GF-D8 (cell line): ENCODE data around the gene TSPYL4.

Source experiments
- DNase-seq: peaks from one replicate; lab custom pipeline; 2025; lab: John Stamatoyannopoulos, UW

The TSPYL4 gene

DNA sequence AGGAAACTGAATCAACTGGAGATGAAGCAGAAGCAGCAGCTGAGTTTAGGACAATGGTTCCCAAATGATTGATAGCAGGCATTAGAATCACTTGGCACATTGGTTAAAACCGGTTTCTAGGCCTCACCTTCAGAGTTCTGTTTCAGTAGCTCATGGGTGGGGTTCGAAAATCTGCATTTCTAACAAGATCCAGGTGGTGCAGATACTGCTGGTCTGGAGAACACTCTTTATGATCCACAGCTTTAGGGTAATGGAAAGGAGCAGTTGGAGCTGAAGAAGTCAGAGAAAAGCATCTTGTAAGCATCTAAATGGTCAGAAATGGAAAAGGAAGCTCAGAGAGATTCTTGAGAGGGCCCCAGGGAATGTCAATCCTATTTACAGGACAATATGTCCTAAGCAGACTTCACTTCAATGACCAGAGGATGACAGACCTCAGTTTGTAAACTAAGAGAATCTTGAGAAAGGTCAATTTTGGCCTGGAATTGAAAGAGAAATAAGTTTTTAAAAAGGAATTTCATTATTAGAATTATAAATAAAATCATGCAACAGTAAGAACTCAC is 17.4 kb upstream of the TSPYL4 start:
- DNase-seq, result no peak

DNA sequence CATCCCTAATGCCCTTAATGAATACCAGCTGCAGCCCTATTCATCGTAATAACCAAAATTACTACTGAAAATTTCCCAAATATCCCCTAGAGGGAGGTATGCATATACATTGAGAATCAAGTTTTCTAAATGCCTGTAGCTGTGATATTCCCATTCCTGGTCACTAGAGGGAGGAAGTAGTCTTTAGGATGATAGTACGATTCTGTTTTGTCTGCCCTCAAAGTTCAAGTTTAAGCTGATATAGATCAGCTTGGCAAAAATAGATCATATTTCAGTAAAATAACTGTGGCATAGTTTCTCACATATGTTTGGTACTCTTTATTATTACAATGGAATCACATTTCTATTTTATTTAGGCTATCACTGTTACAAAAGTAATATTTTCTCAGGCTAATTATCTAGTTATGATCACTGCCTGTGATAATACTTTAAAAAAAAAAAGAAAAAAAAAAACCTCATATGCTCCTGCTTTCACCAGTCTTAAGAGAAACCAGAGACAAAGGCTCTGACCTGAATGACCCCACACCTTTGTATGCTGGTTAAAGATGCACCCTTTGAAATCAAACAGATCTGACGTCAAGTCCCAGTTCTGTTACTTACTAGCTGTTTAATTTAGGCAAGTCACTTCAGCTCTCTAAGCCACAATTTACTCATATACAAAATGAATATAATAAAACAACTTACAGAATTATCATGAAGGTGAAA is 14.9 kb upstream of the TSPYL4 start:
- DNase-seq, result peak; percentile 71

DNA sequence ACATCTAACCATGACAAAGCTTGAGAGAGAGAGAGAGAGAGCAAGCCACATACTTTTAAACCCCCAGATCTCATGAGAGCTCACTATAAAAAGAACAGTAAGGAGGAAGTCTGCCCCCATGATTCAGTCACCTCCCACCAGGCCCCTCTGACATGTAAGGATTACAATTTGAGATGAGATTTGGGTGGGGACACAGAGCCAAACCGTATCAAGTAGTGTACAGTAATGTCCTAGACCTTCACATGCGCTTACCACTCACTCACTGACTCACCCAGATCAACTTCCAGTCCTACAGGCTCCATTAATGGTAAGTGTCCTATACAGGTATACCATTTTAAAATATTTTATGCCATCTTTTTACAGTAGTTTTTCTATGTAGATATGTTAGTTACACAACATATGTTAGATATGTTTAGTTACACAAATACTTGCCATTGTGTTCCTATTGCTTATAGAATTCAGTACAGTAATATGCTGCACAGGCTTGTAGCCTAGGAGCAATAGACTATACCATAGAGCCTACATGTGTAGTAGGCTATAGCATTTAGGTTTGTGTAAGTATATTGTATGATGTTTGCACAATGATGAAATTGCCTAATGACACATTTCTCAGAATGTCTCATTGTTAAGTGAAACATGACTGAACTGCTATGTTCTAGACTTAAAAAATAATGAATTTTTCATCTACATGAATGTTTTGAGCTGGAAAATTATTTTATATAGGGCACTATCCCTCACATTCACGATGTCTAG is 14.1 kb upstream of the TSPYL4 start:
- DNase-seq, result no peak

DNA sequence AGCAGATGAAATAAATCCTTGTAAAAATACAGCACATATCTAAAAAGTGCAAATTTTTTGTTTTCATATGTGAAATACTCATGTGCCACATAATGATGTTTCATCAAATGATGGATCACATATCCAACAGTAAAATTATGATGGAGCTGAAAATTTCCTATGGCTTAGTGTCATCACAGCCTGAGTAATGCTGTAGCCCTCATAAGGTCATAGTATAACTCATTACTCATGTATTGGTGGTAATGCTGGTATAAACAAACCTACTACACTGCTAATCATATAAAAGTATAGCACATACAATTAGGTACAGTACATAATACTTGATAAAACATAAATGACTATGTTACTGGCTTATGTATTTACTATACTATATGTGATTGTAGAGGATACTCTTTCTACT is 12.9 kb upstream of the TSPYL4 start:
- no peak for DNase-seq

DNA sequence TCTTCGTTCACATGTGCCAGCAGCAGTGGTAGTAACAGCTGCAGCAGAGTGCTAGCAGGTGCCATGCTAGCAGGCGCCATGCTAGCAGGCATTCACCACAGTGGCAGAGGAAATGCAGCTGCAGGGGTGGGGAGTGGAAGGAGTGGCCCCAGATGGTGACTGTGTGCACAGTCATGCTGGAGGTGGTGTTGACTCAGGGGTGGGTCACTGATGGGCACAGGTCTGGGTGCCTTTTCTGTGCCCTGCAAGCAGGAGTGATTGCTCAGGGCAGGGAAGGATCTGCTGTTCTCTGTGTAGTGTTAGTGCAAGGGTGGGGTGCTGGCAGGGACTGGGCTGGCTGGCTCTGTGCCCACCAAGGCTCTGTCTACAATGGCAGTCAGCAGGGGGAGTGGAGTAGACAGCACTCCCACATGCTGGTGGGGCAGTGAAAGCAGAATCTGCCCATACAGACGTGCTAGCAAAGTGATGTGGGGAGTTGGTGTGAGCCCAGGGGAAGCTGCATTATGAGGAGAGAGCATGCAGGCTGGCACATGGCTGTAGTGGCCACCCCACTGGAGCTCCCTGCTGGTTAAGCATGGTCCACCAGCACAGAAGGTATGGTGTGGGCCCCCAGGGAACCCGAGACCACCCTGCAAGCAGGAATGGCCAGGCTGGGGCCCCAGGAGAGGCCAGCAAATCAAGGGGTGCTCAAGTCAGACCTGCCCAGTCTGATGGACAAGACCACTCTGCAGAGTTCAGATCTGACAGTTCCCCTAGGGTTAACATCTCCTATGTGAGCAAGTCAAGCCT is 11.4 kb upstream of the TSPYL4 start:
- DNase-seq, result no peak

DNA sequence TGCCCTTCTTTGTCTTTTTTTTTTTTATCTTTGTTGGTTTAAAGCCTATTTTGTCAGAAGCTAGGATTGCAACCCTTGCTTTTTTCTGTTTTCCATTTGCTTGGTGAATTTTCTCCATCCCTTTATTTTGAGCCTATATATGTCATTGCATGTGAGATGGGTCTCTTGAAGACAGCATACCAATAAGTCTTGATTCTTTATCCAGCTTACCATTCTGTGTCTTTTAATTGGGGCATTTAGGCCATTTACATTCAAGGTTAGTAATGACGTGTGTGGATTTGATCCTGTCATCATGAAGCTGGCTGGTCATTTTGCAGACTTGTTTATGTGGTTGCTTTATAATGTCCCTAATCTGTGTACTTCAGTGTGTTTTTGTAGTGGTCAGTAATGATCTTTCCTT is 9.5 kb upstream of the TSPYL4 start:
- no peak for DNase-seq

DNA sequence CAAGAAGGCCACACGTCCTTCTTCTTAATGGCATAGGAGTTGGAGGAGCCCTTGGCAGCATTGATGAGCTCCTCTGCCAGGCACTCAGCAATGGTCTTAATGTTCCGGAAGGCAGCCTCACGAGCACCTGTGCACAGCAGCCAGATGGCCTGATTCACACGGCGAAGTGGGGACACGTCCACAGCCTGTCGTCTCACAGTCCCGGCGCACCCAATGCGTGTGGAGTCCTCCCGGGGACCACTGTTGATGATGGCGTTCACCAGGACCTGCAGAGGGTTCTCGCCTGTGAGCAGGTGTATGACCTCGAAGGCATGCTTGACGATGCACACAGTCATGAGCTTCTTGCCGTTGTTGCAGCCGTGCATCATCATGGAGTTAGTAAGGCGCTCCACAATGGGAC is 4.6 kb upstream of the TSPYL4 start:
- no peak for DNase-seq

DNA sequence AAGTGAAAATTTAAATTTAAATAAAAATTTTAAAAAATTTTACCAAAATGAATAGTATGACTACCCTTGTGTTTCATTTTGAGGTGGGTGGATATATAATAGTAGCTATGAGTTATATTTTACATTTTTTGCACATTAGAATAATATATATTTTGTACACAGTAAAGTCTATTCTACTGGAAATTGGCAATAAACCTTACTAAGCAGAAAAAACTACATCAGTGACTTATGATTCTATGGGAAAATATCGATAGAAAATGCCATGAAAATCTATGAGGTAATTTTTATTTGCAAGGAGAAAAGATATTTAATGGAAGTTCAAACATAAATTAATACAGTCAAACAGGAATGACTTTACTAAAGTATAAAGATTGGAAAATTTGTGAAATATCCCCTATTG is 2.8 kb upstream of the TSPYL4 start:
- no peak for DNase-seq

DNA sequence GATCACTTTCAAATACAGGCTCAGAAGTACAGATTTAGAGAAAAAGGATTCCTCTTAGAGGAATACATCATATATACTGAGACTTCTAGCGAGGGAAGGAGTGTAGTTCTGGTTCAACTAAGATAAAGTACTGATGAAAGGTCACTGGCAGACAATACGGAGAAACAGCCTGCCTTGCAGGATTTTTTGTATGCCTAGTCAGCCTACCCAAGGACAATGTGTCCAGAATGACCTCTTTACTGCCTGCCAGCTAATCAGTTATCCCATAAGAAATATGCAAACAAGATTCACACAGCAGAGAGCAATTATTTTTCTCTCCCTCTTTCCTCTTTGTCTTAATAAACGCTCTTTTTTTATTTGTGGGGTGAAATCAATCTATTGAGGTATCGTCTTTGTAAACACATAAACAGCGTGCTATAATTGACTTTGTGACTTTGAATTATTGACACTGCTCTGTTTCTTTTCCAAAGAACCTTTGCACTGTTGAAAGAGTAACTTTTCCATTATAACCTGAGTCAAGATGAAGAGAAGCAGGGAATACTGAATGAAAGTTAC is 1.4 kb upstream of the TSPYL4 start:
- DNase-seq, result no peak

DNA sequence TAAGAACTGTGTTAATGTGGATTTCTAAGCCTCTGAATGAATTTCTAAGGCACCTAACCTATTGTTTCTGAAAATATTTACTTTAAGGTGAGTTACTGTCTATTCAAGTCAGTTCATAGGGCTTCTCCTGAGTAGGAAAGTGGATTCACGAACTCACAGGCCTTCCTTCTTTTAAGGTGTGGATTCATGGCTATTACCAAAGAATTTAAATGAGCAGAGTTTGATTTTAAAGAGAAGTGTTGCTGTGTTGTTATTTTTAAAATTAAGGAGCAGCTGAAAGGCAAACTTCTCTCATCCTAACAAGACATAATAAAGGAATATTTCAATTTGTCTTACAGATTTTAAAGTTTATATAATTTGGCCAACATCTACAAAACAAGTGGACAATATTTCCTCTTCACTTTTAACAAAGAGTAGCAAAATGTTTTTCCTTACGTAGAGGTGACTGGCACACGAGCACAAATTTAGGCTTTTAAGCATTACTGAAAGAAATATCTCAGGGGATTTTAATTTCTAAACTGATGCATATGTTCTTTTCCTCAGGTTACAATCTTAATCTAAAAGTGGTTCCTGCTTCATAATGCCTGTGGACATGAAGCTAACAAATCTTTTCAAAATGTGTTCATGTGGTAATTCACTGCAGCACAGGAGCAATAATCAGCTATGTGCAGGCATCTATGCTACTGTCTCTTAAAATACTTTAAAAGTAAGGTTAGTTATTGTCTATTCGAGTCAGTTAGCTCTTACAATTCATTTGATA is 602 bp upstream of the TSPYL4 start:
- no peak for DNase-seq

DNA sequence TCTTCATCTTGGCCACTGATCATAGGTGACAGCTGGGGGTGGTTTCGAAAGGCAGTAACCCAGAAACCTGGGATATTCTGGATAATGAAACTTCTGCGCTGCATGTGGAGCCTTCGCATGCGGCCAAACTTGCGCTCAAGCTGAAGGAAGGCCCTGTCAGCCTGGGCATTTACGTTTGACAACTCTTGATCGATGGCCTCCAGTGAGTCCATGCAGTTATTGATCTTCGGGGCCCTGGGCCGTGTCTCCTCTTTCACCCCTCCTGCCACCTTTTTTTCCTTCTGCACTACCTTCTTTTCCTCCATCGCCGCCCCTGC is 729 bp downstream of the TSPYL4 start:
- DNase-seq, result no peak

DNA sequence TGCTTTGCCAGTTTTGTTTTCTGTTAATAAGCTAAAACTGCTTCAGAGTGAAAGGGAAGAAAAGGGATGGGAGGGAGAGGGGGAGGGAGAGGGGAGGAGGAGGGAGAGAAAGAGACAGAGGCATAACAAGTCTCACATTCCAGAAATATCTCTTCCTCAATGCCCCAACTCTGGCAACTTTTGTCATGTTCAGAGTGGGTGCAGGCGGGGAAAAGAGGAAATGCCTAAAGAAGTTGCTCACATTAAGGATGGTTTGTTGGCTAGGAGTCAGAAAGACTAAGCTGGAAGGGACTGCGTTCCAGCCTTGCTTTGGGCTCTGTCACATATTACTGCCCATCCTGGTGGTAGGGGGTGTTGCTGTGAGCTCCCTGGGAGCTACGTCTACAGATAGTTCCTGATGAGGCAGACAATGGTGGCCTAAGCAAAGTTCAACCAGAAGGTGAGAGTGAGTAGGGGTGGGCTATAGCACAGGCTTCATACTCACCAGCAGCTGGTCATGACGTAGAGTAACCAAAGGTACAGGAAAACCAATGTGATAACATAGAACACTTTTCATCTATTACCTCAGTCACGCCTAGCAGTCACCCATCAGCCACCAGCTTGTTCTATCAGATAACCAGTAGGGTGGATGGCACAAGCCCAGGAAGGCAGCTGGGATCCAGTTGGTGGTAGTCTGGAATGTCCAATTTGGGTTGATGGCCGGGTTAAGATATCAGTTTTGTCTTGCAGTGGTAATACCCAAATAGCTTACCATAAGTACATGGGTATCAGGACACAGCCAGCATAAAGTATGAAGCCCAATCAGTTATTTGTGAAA is 2.1 kb downstream of the TSPYL4 start:
- no peak for DNase-seq

DNA sequence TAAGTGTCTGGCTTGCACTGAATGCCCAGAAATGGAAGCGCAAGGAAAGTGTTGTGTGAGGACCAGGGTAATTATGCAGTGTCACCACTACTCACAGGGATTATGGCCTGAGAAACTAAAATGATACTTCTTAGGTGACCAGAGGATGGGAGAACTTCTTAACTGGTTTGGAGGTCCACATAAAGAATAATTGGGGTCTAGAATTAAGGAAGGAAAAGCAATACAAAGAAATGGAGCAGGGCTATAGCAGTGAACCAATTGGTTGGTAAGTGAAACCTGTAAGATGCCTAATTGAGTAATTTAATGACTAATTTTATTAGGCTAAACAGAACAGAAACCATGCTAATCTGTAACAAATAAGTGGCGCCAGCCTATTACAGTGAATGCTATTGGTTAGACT is 5.3 kb downstream of the TSPYL4 start:
- DNase-seq, result no peak

DNA sequence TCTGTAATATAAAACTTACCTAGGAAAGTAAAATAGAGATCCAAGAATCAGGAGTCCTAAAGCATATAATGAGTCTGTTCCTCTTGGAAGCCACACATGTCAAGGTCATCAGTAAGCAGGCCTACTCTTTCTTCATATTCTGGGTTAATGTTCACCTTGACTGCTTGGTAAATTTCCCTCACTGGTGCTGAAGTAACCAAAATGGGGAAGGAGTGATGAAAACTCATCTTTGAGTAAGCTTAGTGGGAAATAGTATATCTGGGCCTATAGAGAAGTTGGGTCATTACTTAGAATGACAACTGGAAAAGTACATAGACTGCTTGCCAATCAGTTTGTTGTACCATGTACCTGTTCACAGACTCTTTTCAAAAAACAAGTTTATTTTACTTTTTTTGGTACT is 6.6 kb downstream of the TSPYL4 start:
- DNase-seq, result no peak

DNA sequence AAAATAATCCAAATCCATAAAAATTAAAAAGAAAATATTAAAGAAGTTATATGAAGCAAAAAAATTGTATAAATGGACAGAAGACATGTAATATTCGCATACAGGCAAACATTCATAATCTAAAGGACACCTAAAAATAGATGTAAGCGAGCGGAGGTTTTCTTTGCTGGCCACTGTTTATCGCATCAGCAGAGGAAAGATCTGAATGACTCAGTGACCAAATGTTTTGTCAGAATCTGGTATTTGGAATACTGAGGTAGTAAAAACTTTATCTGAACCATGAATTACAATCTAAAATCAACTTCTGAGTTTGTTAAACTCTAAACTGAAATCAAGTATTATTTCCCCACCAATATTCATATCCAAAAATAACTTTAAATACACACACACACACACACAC is 7.8 kb downstream of the TSPYL4 start:
- no peak for DNase-seq

DNA sequence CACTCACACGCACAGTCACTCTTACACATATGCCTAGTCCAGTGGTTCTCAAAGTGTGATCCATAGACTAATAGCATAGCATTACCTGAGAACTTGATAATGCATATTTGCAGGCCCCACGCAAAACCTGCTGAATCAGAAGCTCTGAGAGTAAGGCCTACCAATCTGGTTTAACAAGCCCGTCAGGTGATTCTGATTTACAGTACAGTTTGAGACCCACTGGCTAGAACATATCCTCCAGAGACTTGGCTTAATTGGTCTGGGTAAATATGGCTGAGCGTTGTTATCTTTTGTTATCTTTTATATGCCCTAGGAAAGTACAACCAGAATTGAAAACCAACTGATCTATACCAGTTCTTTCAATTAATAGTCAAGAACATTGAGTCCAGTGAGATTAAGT is 9.6 kb downstream of the TSPYL4 start:
- DNase-seq, result no peak

DNA sequence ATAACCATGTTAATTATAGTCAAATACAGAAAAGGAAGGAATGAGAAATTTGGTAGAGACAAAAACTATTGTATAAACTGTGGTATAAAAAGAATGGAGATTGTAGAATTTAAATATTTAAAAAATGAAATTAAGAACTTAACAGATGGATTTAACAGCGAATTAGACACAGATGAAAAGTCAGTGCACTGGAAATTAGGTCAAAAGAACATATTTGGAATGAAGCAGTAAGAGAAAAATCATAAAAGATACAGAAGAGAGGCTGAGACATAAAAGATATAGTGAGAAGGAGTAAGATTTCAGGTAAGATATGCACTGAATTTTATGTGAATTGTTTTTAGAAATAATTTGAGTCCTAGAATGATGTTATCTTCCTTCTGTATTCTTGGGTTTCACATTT is 14.0 kb downstream of the TSPYL4 start:
- DNase-seq, result no peak

DNA sequence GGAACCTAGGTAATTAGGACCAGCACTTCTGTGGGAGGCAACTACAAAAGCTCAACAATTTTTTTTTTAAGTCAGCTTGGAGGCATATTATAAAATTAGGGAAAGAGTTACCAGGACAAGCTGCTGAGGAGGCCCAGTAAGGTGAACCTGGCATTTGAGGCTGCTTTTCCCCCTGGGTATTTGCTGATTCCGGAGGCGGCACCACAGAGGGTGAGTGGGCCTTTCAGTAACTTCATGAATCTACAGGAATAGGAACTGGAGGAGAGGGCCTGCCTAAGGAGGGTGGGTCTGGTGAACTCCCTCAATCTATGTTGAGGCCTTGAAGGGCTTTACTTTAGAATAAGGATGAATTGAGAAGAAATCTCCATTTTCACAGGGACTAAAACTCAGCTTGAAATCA is 14.6 kb downstream of the TSPYL4 start:
- DNase-seq, result no peak

DNA sequence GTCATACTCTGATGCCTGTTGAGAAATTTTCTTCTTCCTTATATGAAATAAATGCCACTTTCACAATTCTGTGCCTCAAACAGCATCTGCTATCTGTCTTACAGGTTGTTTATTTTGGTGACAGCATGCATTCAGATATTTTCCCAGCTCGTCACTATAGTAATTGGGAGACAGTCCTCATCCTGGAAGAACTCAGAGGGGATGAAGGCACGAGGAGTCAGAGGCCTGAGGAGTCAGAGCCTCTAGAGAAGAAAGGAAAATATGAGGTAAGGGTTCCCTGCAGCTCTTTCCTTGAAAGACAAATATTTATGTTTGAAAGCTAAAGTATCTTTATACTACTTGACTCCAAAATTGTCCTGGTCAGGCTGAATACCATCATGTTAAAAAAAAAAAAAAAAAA is 15.8 kb downstream of the TSPYL4 start:
- no peak for DNase-seq

DNA sequence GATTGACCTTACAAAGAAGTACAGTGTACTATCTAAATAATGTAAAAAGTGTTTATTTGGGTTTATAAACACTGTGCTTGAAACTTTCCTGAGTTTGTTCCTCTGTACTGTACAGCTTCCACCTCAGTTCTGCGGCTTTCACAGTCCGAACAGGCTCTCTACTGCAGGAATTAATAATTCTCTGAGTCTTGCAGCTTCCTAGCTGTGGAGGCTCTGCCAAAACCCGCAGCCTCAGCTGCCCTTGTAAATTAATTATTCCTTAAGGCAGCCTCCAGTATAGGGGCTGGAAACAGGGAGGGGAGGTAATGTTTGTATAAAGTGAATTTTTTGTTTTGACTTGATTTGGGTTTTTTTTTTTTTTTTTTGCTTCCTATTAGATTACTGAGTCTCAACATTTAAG is 19.2 kb downstream of the TSPYL4 start:
- no peak for DNase-seq

DNA sequence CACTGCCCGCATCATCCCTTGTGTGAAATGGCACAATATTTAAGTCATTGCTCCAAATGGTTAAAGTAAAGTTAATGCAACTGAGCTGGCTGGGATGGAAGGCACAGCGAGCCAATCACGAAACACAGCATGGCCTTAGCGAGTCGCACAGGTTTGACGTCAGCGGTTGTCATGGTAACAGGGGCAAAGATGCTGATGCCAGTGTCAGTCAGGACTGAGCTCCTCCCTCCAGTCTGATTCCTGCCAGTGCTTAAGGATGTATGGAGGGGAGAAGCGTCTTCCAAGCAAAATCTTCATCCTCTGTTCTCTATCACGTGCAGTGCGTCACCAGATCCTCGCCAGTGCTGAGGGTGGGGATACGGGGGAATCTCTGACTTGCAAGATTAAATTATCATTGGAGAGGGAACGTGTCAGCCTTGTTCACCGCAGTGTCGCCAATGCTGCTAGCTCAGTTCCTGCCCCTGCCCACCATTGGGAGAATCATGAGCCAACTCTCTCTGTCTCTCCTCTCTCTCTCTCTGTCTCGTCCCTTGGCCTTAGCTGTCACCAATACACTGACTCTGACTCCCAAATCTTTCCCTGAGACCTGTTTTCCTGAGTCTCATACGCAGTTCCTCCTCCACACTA is 24.5 kb downstream of the TSPYL4 start:
- no peak for DNase-seq
